Astrocyte (in vitro differentiated cells and primary cell): Measurements from ENCODE around the gene RHD. TPM values are rescaled to one million over a fixed set of nuclear protein-coding genes. Genes with fewer than 3 reads are reported as not detected.
"Not testable (repeated sequence)": the region's sequence is repeated elsewhere in the genome, so short reads cannot be mapped to it uniquely, and the experiment has no call there.

Experiments used
- DNase-seq: peaks from one replicate; pipeline ENCODE4 v3.0.0-alpha.2; 2010; ENCODE audit warnings: low read depth
- FAIRE-seq: peaks from 2 replicates; lab custom pipeline; 2011; peaks lifted over from hg19 to GRCh38; lab: Jason Lieb, UNC
- H2AFZ ChIP-seq: 2 replicates; pipeline ENCODE4 v1.6.0; 2012; ENCODE audit warnings: low read depth, low read length, inconsistent platforms
- H3K27ac ChIP-seq: 2 replicates; pipeline ENCODE4 v1.5.1; 2011; ENCODE audit warnings: low read depth, low read length, inconsistent platforms
- H3K27me3 ChIP-seq: 2 replicates; pipeline ENCODE4 v1.6.0; 2011; ENCODE audit warnings: low read length, inconsistent platforms; ENCODE audit not compliant: insufficient read depth
- H3K36me3 ChIP-seq: 2 replicates; pipeline ENCODE4 v1.5.1; 2011; ENCODE audit warnings: low read length, inconsistent platforms; ENCODE audit not compliant: insufficient read depth
- H3K4me1 ChIP-seq: 2 replicates; pipeline ENCODE4 v1.5.1; 2011; ENCODE audit warnings: low read length, inconsistent platforms; ENCODE audit not compliant: insufficient read depth
- H3K4me2 ChIP-seq: 2 replicates; pipeline ENCODE4 v1.6.0; 2012; ENCODE audit warnings: low read length, inconsistent platforms
- H3K4me3 ChIP-seq: 2 replicates; pipeline ENCODE4 v1.5.1; 2011; ENCODE audit warnings: low read depth, mild to moderate bottlenecking, low read length, inconsistent platforms; ENCODE audit not compliant: insufficient read depth
- H3K79me2 ChIP-seq: 2 replicates; pipeline ENCODE4 v1.6.0; 2012; ENCODE audit warnings: mild to moderate bottlenecking, low read length, inconsistent platforms; ENCODE audit not compliant: insufficient read depth
- H3K9ac ChIP-seq: 2 replicates; pipeline ENCODE4 v1.6.0; 2012; ENCODE audit warnings: mild to moderate bottlenecking, low read length, inconsistent platforms
- H3K9me3 ChIP-seq: 2 replicates; pipeline ENCODE4 v1.5.1; 2012; ENCODE audit warnings: low read depth, mild to moderate bottlenecking, low read length, inconsistent platforms; ENCODE audit not compliant: insufficient read depth
- H4K20me1 ChIP-seq: 2 replicates; pipeline ENCODE4 v1.6.0; 2012; ENCODE audit warnings: low read length, inconsistent platforms; ENCODE audit not compliant: insufficient read depth
- H3K27ac Mint-ChIP-seq: one replicate; pipeline ENCODE4 v1.8.0; 2021; ENCODE audit warnings: mild to moderate bottlenecking, mixed read lengths; ENCODE audit not compliant: unreplicated experiment
- H3K27me3 Mint-ChIP-seq: one replicate; pipeline ENCODE4 v1.8.0; 2021; ENCODE audit warnings: low read depth, mixed read lengths; ENCODE audit not compliant: unreplicated experiment
- H3K36me3 Mint-ChIP-seq: one replicate; pipeline ENCODE4 v1.8.0; 2021; ENCODE audit warnings: low read depth, mixed read lengths; ENCODE audit not compliant: unreplicated experiment
- H3K4me1 Mint-ChIP-seq: one replicate; pipeline ENCODE4 v1.8.0; 2021; ENCODE audit warnings: low read depth, mixed read lengths; ENCODE audit not compliant: unreplicated experiment
- H3K4me3 Mint-ChIP-seq: one replicate; pipeline ENCODE4 v1.8.0; 2021; ENCODE audit warnings: mild to moderate bottlenecking, moderate library complexity, mixed read lengths; ENCODE audit not compliant: unreplicated experiment
- H3K9me3 Mint-ChIP-seq: one replicate; pipeline ENCODE4 v1.8.0; 2021; ENCODE audit warnings: mild to moderate bottlenecking, mixed read lengths; ENCODE audit not compliant: unreplicated experiment
- total RNA-seq: library from RNA; stranded (reverse); gene quantifications from 2 replicates; pipeline ENCODE4 v1.2.1, GENCODE V29; 2021

Gene RHD
- total RNA-seq, 1 donor from 2014 or later, result not detected

GRCh38 chr1:25327864-25328790, 55.8 kb downstream of the RHD start:
- not testable (repeated sequence) for H3K9ac ChIP-seq, H3K4me3 Mint-ChIP-seq, H3K4me2 ChIP-seq, H4K20me1 ChIP-seq, H2AFZ ChIP-seq, H3K27me3 ChIP-seq, H3K36me3 Mint-ChIP-seq, H3K9me3 ChIP-seq, H3K9me3 Mint-ChIP-seq, H3K27me3 Mint-ChIP-seq, FAIRE-seq, DNase-seq, H3K4me1 Mint-ChIP-seq, H3K27ac ChIP-seq, H3K4me3 ChIP-seq, H3K27ac Mint-ChIP-seq, H3K79me2 ChIP-seq, H3K4me1 ChIP-seq, H3K36me3 ChIP-seq

DNA sequence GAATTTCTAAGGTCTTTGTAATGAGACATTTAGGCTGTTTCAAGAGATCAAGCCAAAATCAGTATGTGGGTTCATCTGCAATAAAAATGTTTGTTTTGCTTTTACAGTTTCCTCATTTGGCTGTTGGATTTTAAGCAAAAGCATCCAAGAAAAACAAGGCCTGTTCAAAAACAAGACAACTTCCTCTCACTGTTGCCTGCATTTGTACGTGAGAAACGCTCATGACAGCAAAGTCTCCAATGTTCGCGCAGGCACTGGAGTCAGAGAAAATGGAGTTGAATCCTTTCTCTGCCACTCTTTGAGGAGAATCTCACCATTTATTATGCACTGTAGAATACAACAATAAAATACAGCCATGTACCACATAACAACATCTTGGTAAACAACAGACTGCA, 56.5 kb downstream of the RHD start:
- H3K9me3 ChIP-seq, H3K9ac ChIP-seq, DNase-seq, H3K36me3 Mint-ChIP-seq, FAIRE-seq, H3K27ac ChIP-seq, H3K79me2 ChIP-seq, H3K9me3 Mint-ChIP-seq, H3K27ac Mint-ChIP-seq, H3K36me3 ChIP-seq, H3K4me3 Mint-ChIP-seq, H3K4me1 Mint-ChIP-seq, H3K4me2 ChIP-seq, H3K4me3 ChIP-seq, H3K27me3 Mint-ChIP-seq, H3K4me1 ChIP-seq, H4K20me1 ChIP-seq, H2AFZ ChIP-seq, H3K27me3 ChIP-seq: not testable (repeated sequence)

DNA sequence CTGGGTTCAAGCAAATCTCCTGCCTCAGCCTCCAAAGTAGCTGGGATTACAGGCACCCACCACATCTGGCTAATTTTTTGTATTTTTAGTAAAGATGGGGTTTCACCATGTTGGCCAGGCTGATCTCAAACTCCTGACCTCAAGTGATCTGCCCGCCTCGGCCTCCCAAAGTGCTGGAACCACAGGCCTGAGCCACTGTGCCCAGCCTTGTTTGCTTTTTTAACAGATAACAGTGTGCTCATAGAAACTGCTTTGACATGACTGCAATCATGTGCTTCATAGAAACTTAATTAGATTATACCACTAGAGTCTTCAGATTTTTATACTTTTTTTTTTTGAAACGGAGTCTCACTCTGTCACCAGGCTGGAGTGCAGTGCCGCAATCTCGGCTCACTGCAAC, 57.0 kb downstream of the RHD start:
- H3K36me3 ChIP-seq, H3K27me3 ChIP-seq, H3K27me3 Mint-ChIP-seq, FAIRE-seq, H3K4me1 ChIP-seq, H3K4me1 Mint-ChIP-seq, DNase-seq, H3K9me3 ChIP-seq, H3K9ac ChIP-seq, H4K20me1 ChIP-seq, H3K27ac ChIP-seq, H3K36me3 Mint-ChIP-seq, H3K9me3 Mint-ChIP-seq, H2AFZ ChIP-seq, H3K4me3 Mint-ChIP-seq, H3K79me2 ChIP-seq, H3K4me3 ChIP-seq, H3K4me2 ChIP-seq, H3K27ac Mint-ChIP-seq: not testable (repeated sequence)

- not testable (repeated sequence) for H3K4me3 Mint-ChIP-seq, H3K27ac Mint-ChIP-seq, H4K20me1 ChIP-seq, H3K27me3 Mint-ChIP-seq, H3K27me3 ChIP-seq, H3K4me3 ChIP-seq, H3K27ac ChIP-seq, H3K9me3 ChIP-seq, H3K9me3 Mint-ChIP-seq, H2AFZ ChIP-seq, H3K4me1 Mint-ChIP-seq, DNase-seq, H3K4me1 ChIP-seq, H3K36me3 ChIP-seq, FAIRE-seq, H3K79me2 ChIP-seq, H3K36me3 Mint-ChIP-seq
- Histone ChIP-seq H3K9ac (peak overlapping the region; percentile 27), H3K4me2 (peak overlapping the region; percentile 55)
These were observed 57.6 kb downstream of the RHD start for GRCh38 chr1:25329950-25330349.

DNA sequence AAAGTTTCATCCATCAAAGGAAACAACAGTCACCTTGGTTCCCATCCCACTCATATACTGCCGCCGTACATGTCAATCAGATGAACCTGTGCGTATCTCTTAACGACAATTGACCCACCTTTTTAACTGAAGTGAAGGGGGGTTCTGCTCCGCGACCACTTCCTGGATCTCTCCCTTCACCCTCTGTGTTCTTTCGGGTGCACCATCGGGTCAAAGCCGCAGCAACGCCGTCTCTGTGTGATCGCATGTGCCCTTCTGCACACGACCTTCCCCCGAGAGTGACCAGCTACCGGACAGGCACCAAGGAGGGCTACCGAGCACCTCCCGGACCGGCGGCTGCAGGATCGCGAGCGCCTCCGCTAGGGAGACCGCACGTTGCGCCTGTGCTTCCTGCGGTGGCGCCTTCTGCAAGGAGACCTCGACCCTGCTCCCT, 64.6 kb downstream of the RHD start:
- H3K36me3 Mint-ChIP-seq, H3K9me3 Mint-ChIP-seq, H3K36me3 ChIP-seq, H3K4me1 Mint-ChIP-seq, H3K27me3 Mint-ChIP-seq, FAIRE-seq, H3K9me3 ChIP-seq, H3K27me3 ChIP-seq, DNase-seq, H3K4me1 ChIP-seq: not testable (repeated sequence)
- H3K79me2 ChIP-seq, result peaks cover 42% of the 10 kb centered on the region
- peaks cover 11% of the 10 kb centered on the region for H4K20me1 ChIP-seq
- peak overlapping the region; percentile 68 for H2AFZ ChIP-seq
- H3K4me3 ChIP-seq, result peak overlapping the region; percentile 72
- peak overlapping the region; percentile 9 for H3K27ac ChIP-seq
- peak overlapping the region; percentile 89 for H3K4me2 ChIP-seq
- H3K9ac ChIP-seq, result peak overlapping the region; percentile 82
- peak overlapping the region; percentile 95 for H3K4me3 Mint-ChIP-seq
- peak overlapping the region; percentile 31 for H3K27ac Mint-ChIP-seq
